NB4 (cell line): ENCODE measurements around the gene UNC13C.

Experiments
- DNase-seq: peaks from one replicate; pipeline ENCODE4 v3.0.0; 2010; ENCODE audit warnings: low read depth
- H3K4me3 ChIP-seq: one replicate; pipeline ENCODE4 v1.5.1; 2011; ENCODE audit warnings: mild to moderate bottlenecking, low read depth, low read length, moderate library complexity
- MAX ChIP-seq: IDR thresholded peaks from 2 replicates; pipeline ENCODE4 v1.6.1; 2011; ENCODE audit warnings: low read depth, low read length
- MYC ChIP-seq: IDR thresholded peaks from 2 replicates; pipeline ENCODE4 v1.6.1; 2011; ENCODE audit warnings: low read depth, low read length
- POLR2A ChIP-seq: IDR thresholded peaks from 2 replicates; pipeline ENCODE4 v1.6.1; 2011; ENCODE audit warnings: mild to moderate bottlenecking; ENCODE audit not compliant: insufficient read length; ENCODE audit errors: extremely low read depth
- TF ChIP-seq, protein P1 (sequence below): IDR thresholded peaks from one replicate; pipeline ENCODE4 v1.5.1; 2012; ENCODE audit warnings: low read depth, low read length

UNC13C gene

GRCh38 chr15:54618120-54618519 lies 639.9 kb downstream of the UNC13C start:
- no peak for DNase-seq
- TF ChIP-seq, protein P1, sequence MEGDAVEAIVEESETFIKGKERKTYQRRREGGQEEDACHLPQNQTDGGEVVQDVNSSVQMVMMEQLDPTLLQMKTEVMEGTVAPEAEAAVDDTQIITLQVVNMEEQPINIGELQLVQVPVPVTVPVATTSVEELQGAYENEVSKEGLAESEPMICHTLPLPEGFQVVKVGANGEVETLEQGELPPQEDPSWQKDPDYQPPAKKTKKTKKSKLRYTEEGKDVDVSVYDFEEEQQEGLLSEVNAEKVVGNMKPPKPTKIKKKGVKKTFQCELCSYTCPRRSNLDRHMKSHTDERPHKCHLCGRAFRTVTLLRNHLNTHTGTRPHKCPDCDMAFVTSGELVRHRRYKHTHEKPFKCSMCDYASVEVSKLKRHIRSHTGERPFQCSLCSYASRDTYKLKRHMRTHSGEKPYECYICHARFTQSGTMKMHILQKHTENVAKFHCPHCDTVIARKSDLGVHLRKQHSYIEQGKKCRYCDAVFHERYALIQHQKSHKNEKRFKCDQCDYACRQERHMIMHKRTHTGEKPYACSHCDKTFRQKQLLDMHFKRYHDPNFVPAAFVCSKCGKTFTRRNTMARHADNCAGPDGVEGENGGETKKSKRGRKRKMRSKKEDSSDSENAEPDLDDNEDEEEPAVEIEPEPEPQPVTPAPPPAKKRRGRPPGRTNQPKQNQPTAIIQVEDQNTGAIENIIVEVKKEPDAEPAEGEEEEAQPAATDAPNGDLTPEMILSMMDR = no peak
- no peak for TF ChIP-seq POLR2A
- no peak for TF ChIP-seq MAX

DNA sequence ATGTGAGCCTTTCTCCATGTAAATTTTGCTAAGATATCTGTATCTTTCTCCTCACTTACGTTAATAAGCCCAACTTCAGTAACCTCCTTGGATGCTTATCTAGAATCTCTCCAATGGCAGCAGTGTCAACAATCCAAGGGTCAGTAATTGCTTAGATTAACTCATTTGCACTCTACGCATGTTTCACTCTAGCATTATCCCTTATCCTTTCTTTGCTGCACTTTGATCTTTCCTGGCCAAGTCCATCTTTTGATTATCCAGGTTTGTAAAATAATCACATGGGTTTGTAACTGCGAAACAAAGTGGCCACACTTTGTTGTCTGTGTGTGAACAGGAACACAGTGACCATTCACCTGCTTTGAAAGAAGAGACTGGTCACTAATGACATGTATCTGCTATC lies 640.9 kb downstream of the UNC13C start:
- DNase-seq = no peak
- TF ChIP-seq MAX (no peak), POLR2A (no peak), MYC (no peak)
- TF ChIP-seq, protein P1 = no peak
- H3K4me3 ChIP-seq = no peak overlapping the region

More at GRCh38 chr15:54618120-54618519, 639.9 kb downstream of the UNC13C start:
- H3K4me3 ChIP-seq = no peak overlapping the region

DNA sequence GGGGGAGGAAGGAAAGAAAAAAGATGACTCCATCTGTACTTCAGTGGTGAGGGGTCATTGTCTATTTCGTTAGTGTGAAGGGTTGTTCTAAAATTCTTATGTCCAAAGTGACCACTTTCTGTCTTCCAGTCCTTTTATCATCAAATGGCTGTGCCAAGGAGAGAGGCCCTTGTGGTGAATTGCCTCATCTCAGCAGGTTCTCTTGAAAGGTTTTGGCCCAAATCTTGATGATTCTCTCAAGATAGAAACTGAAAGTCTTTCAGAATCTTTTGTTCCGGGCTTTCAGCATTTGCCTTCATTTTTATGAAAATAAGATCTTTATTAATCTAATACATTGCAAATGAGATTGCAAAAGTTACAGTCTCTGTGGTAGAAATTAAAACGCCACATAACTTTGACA lies 642.7 kb downstream of the UNC13C start:
- TF ChIP-seq MYC (no peak), MAX (no peak), POLR2A (no peak)
- H3K4me3 ChIP-seq = no peak overlapping the region
- no peak for DNase-seq

DNA sequence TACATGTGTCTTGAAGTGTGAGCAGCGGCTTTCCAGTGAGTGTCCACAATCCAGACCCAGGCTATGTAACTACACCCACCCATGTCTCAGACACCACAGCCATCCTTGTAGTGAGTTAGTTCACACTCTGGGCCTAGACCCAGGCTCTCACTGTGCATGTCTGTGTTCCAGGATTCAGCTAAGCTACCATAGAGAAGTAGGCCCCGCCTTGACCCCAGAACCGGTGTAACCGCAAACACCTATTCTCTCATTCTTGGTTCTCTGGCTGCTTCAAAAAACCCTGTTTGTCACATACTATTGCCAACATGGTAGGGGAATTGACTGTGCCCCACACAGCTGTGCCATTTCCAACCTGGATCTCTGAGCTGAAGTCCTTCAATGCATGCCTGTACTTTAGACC lies 657.9 kb downstream of the UNC13C start:
- no peak for DNase-seq
- no peak overlapping the region for H3K4me3 ChIP-seq
- TF ChIP-seq MAX (no peak), POLR2A (no peak), MYC (no peak)
- TF ChIP-seq, protein P1 = no peak

- H3K4me3 ChIP-seq = no peak overlapping the region
- DNase-seq = no peak
- TF ChIP-seq, protein P1 = no peak
- TF ChIP-seq MYC (no peak), POLR2A (no peak), MAX (no peak)
Measured at GRCh38 chr15:54638666-54639065, 660.4 kb downstream of the UNC13C start.

DNA sequence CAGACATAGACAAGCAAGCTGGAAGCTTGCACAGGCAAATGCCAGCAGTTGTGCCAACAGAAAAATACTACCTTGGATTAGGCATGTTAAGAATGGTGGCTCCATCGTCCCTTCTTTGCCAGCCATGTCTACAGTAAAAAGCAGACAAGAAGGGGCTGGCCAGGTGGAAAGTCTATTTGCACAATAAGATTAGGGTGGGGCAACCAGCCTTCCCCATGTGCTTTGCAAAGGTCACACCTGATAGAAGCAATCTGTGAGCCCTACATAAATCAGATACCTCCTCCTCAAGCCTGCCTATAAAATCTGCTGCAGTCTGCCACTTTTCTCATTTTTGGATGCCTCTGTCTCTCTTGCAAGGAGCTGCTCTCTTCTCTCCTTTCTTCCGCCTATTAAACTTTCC lies 662.6 kb downstream of the UNC13C start:
- TF ChIP-seq, protein P1 = no peak
- no peak for TF ChIP-seq MYC
- TF ChIP-seq MAX = no peak
- no peak for DNase-seq
- H3K4me3 ChIP-seq = no peak overlapping the region
